Activated CD8-positive, alpha-beta memory T cell treated with anti-CD3 and anti-CD28 coated beads, Interleukin-2, amount 50 U/mL, for 4 hours (primary cell): ENCODE data around the gene UCK2.

Experiments
- DNase-seq: peaks from one replicate; pipeline ENCODE4 v3.0.0-alpha.2; 2020

The UCK2 gene

DNA sequence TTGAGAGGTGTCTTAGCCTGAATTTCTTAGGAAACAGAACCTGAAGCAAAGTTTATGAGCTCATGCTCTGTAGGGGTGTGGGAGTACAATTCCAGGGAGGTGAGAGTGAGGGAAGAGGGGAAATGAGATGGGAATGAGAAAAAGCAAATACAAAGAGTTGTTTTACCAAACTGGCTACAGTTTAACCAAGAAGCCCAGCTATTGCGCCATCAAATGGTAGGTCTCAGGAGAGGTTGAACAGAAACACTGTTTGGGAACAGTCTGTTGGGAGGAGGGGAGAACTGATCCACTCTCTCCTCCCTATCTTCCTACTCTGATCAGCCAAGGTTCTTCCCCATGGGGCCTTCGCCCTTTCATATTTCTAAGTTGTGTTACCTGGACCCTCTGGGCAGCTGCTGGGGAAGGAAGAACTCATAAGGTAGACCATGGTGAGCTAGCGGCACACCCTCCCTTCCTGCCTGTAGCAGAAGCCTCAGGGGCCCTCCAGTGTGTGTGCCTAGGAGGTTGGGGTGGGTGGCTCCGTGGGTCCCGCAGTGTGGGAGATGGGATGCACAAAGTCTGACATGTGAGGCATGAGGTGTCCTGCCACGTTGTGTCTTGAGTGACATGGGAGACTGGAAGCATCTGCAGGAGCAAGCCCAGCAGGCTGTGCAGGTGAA lies 120.5 kb downstream of the UCK2 start:
- DNase-seq: no peak

DNA sequence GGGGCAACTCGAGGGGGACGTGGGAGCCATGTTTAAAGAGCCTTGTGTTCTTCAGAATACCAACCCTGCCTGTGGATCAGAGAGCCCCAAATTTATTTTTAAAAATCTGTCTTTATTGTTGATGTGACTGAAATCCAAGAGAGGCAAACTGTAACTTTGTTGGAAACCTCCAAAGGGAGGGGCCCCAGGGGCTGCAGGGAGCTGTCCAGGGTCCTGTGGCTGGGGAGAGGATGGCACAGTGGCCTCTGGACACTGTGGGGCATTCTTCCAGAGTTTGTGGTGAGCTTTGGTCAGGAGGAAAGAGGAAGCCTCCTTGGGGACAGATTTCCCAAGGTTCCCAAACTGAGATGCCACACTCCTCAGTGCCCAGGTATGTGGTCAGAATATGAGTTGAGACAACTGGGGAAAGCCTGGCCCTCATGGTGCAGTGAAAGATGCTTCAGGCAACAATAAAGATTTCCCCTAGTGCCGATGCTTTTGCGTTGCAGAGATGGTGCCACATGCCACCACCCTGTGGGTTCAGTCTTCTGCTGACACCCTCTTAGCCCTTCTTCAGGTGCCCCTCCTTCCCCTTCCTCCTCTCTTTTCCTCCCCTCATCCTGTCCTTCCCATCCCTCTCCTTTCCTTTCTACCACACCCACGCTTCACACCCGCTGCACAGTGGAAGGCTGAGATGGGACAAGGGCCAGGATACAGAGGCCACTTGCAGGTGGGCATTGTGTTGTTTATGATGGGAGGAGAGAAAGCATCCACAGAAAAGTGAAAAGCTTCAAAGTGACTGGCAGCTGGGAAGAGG lies 122.1 kb downstream of the UCK2 start:
- no peak for DNase-seq

DNA sequence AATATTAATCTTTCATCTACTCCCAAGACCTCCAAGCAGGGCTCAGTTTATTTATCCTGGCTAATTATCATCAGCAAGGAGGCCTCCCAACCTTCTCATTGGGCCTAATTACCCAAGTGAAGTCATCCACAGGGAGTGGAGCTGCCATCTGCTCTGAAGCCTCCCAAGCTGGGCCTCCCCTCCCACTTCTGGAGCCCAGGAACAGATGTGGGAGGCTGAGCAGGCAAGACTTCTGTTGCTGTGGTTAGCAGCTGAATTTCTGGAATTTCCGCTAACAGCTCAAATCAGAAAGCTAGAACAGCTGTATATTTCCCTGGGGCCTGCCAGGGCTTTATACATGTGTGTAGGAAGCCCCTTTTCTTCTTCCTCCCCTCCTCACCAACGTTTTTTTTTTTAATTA lies 127.5 kb downstream of the UCK2 start:
- no peak for DNase-seq

DNA sequence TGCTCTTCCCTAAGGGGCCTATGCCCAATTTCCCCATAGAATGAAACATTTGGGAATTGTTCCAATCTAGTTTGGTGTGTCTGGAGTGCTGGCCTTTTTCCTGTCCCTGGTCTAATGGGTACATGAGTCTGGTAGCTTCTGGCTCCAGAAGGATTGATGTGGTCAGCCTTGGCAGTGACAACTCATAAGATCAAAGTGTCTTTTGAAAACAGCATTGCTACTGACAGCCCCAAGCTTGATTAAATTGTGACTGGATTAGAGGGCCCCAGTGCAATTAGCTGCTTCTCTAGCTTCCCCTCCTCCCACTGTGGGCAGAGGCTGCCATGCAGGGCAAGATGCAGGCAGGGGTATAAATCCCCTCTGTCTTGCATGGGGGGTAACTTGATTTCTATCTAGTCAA lies 130.9 kb downstream of the UCK2 start:
- DNase-seq: no peak

DNA sequence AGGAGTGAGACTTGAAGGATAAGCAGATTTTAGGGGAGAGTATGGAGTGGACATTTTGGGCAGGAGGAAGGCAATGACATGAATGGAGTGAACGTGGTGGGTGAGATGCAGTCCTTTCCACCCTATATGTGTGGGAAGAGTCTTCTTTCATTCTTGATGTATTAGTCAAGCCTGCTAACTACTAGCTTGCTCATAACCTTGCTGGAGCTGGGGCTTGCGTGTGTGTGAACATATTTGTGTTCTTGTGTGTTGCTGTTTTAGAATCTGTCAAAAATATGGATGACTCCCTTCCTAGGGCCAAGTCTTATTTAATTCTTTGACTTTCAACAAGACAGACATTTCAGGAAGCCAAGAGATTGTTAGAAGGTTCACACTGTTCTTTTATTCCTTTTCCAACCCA lies 132.7 kb downstream of the UCK2 start:
- DNase-seq: no peak

DNA sequence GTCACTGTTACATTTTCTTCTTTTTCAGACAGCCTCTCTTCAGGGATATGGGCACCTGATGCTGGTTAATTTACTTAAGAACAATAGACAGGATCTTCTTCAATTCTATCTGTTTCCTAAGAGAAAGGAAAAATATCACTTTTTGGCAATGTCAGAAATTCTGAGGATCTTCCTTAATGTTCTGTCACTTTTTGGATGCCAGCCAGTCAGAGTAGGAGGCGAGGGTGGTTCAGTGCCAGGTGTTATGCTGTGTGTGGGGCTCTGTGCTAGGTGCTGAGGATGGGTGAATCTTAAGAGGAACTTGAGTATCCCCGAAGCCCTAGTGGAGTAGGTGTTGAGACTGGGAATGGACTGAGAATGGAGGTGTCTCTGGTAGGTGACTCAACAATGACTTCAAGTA lies 133.5 kb downstream of the UCK2 start:
- no peak for DNase-seq
